ENCODE measurements around the gene SNRPB2. TPM values are rescaled to one million over a fixed set of nuclear protein-coding genes. Genes with fewer than 3 reads are reported as not detected.

The SNRPB2 gene
- total and polyA plus RNA-seq, 9 donors, result 20.6 to 67.4 (median 50.5) TPM

- Histone ChIP-seq H3K4me3 (no peak overlapping the region), H3K4me1 (ENCODE audit: insufficient read depth) (no peaks in the 10 kb centered on the region), H3K27me3 (no peaks in the 10 kb centered on the region), H3K27ac (no peak overlapping the region), H3K9me3 (no peaks in the 10 kb centered on the region), H3K36me3 (no peaks in the 10 kb centered on the region)
- no peak for TF ChIP-seq CTCF (IDR thresholded peaks at IDR 0.05)
- no peak for TF ChIP-seq EP300 (IDR thresholded peaks at IDR 0.05)
- no peak for TF ChIP-seq POLR2A (IDR thresholded peaks at IDR 0.05)
- DNase-seq, result no peak
- intact Hi-C loops (cut with DNase I), result no loop called here
Observed at GRCh38 chr20:16709017-16709416, 20.8 kb upstream of the SNRPB2 start.

- H3K36me3 ChIP-seq, result no peaks in the 10 kb centered on the region
- DNase-seq, result no peak
- 78 to 96% (median 92%) methylated on average over 3 of the region's 3 CpGs for WGBS, 3 donors
- H3K4me1 ChIP-seq (ENCODE audit: insufficient read depth), result no peaks in the 10 kb centered on the region
- intact Hi-C loops (cut with DNase I), result no loop called here
- no peaks in the 10 kb centered on the region for H3K27me3 ChIP-seq
- H3K9me3 ChIP-seq, result no peaks in the 10 kb centered on the region
- TF ChIP-seq POLR2A (IDR thresholded peaks at IDR 0.05), result no peak
- no peak for TF ChIP-seq EP300 (IDR thresholded peaks at IDR 0.05)
- TF ChIP-seq CTCF (IDR thresholded peaks at IDR 0.05), result no peak
- no peak overlapping the region for H3K4me3 ChIP-seq
- H3K27ac ChIP-seq, result no peak overlapping the region
Observed at GRCh38 chr20:16710781-16711180, 19.0 kb upstream of the SNRPB2 start.

- TF ChIP-seq POLR2A (IDR thresholded peaks at IDR 0.05), result no peak
- no peak for TF ChIP-seq EP300 (IDR thresholded peaks at IDR 0.05)
- no peak for TF ChIP-seq CTCF (IDR thresholded peaks at IDR 0.05)
- Histone ChIP-seq H3K4me1 (ENCODE audit: insufficient read depth) (no peaks in the 10 kb centered on the region), H3K9me3 (no peaks in the 10 kb centered on the region), H3K4me3 (no peak overlapping the region), H3K27ac (no peak overlapping the region), H3K27me3 (no peaks in the 10 kb centered on the region), H3K36me3 (no peaks in the 10 kb centered on the region)
- DNase-seq, result no peak
- 61 to 78% (median 66%) methylated on average over 4 of the region's 4 CpGs for WGBS, 3 donors
- intact Hi-C loops (cut with DNase I), result no loop called here
Observed at GRCh38 chr20:16711661-16712258, 18.1 kb upstream of the SNRPB2 start.

GRCh38 chr20:16712511-16712947, 17.3 kb upstream of the SNRPB2 start:
- 52 to 64% (median 58%) methylated on average over 6 of the region's 6 CpGs for WGBS, 3 donors
- no peak for DNase-seq

More at GRCh38 chr20:16712511-16712947, 17.3 kb upstream of the SNRPB2 start:
- H3K27ac ChIP-seq, result no peak overlapping the region
- no peaks in the 10 kb centered on the region for H3K9me3 ChIP-seq
- H3K4me3 ChIP-seq, result no peak overlapping the region
- H3K4me1 ChIP-seq (ENCODE audit: insufficient read depth), result no peaks in the 10 kb centered on the region
- no peaks in the 10 kb centered on the region for H3K36me3 ChIP-seq
- intact Hi-C loops (cut with DNase I), result no loop called here
- TF ChIP-seq EP300 (IDR thresholded peaks at IDR 0.05) (no peak), POLR2A (IDR thresholded peaks at IDR 0.05) (no peak), CTCF (IDR thresholded peaks at IDR 0.05) (no peak)
- no peaks in the 10 kb centered on the region for H3K27me3 ChIP-seq
